Liver (tissue), 9 donors: Measurements from ENCODE around the gene KANSL3. TPM values are rescaled to one million over a fixed set of nuclear protein-coding genes. Genes with fewer than 3 reads are reported as not detected.

Experiments used
- DNase-seq: peaks from one replicate; pipeline ENCODE4 v3.0.0-alpha.2; 2017; ENCODE audit warnings: low spot score
- H3K27ac ChIP-seq, 2 donors: one replicate each; pipeline ENCODE4 v1.7.0; 2013; ENCODE audit warnings: inconsistent platforms in 2 of 2, low read length in 2 of 2, control low read depth in 1 of 2, low read depth in 1 of 2, mild to moderate bottlenecking in 1 of 2
- H3K27me3 ChIP-seq, 4 donors: one replicate each; pipeline versions ENCODE4 v1.6.1 to v1.7.0; 2013; ENCODE audit warnings: low read length in 3 of 4, inconsistent platforms in 1 of 4, mild to moderate bottlenecking in 1 of 4, moderate library complexity in 1 of 4; ENCODE audit not compliant: control insufficient read depth in 4 of 4, insufficient read depth in 4 of 4
- H3K36me3 ChIP-seq, 4 donors: one replicate each; pipeline versions ENCODE4 v1.6.1 to v1.7.0; 2013; ENCODE audit warnings: low read length in 3 of 4, mild to moderate bottlenecking in 3 of 4, low read depth in 1 of 4, moderate library complexity in 1 of 4; ENCODE audit not compliant: control insufficient read depth in 4 of 4, insufficient read depth in 3 of 4
- H3K4me1 ChIP-seq, 4 donors: one replicate each; pipeline versions ENCODE4 v1.6.1 to v1.7.0; 2013; ENCODE audit warnings: low read length in 3 of 4, mild to moderate bottlenecking in 3 of 4, moderate library complexity in 1 of 4; ENCODE audit not compliant: control insufficient read depth in 4 of 4, insufficient read depth in 4 of 4
- H3K4me3 ChIP-seq, 3 donors: one replicate each; pipeline versions ENCODE4 v1.6.1 to v1.7.0; 2013; ENCODE audit warnings: low read length in 3 of 3, control low read depth in 1 of 3, low read depth in 1 of 3, mild to moderate bottlenecking in 1 of 3
- H3K9ac ChIP-seq, 2 donors: one replicate each; pipeline ENCODE4 v1.7.0; 2013; ENCODE audit warnings: low read length in 2 of 2, mild to moderate bottlenecking in 2 of 2, moderate library complexity in 2 of 2, control low read depth in 1 of 2, low read depth in 1 of 2
- H3K9me3 ChIP-seq, 4 donors: one replicate each; pipeline versions ENCODE4 v1.6.1 to v1.7.0; 2013; ENCODE audit warnings: low read length in 3 of 4; ENCODE audit not compliant: control insufficient read depth in 4 of 4
- EGR1 ChIP-seq, 2 donors: IDR thresholded peaks; 2 replicates each; pipeline ENCODE4 v1.6.1; 2016 to 2018; ENCODE audit warnings: antibody characterized with exemption in 2 of 2, low read depth in 2 of 2
- FOXA1 ChIP-seq: IDR thresholded peaks from 2 replicates; pipeline ENCODE4 v1.6.1; 2016; ENCODE audit warnings: antibody characterized with exemption
- FOXA2 ChIP-seq: IDR thresholded peaks from 2 replicates; pipeline ENCODE4 v1.6.1; 2016; ENCODE audit warnings: antibody characterized with exemption
- GABPA ChIP-seq, 2 donors: IDR thresholded peaks in 1 of 2; conservative IDR thresholded peaks in 1 of 2; 2 replicates each; pipeline ENCODE4 v1.6.1; 2016; ENCODE audit warnings: antibody characterized with exemption in 2 of 2, mild to moderate bottlenecking in 1 of 2, moderate library complexity in 1 of 2
- HNF4A ChIP-seq, 2 donors: conservative IDR thresholded peaks; 2 replicates each; pipeline ENCODE4 v1.6.1; 2016; ENCODE audit warnings: antibody characterized with exemption in 2 of 2, mild to moderate bottlenecking in 2 of 2
- HNF4G ChIP-seq: IDR thresholded peaks from 2 replicates; pipeline ENCODE4 v1.6.1; 2016; ENCODE audit warnings: antibody characterized with exemption
- NR2F2 ChIP-seq: IDR thresholded peaks from 2 replicates; pipeline ENCODE4 v1.6.1; 2016; ENCODE audit warnings: antibody characterized with exemption
- RAD21 ChIP-seq, 2 donors: IDR thresholded peaks; 2 replicates each; pipeline ENCODE4 v1.6.1; 2016; ENCODE audit warnings: antibody characterized with exemption in 2 of 2, mild to moderate bottlenecking in 2 of 2
- RXRA ChIP-seq, 2 donors: IDR thresholded peaks; 2 replicates each; pipeline ENCODE4 v1.6.1; 2017 to 2018; ENCODE audit warnings: antibody characterized with exemption in 2 of 2, mild to moderate bottlenecking in 1 of 2
- SP1 ChIP-seq: IDR thresholded peaks from 2 replicates; pipeline ENCODE4 v1.6.1; 2018; ENCODE audit warnings: antibody characterized with exemption, mild to moderate bottlenecking
- TAF1 ChIP-seq: conservative IDR thresholded peaks from 2 replicates; pipeline ENCODE4 v1.6.1; 2016; ENCODE audit warnings: antibody characterized with exemption, mild to moderate bottlenecking
- YY1 ChIP-seq: IDR thresholded peaks from 2 replicates; pipeline ENCODE4 v1.6.1; 2016; ENCODE audit warnings: antibody characterized with exemption, mild to moderate bottlenecking
- WGBS: extraction: QIAGEN DNeasy Blood & Tissue Kit; methylation state at CpG from one replicate; pipeline ENCODE4 v1.1.7; 2013; 5-methylcytosine and 5-hydroxymethylcytosine counted together
- polyA plus RNA-seq, 2 donors: library from polyadenylated mRNA; stranded (reverse) in 1 of 2; unstranded in 1 of 2; fragments of 200-250 nt in 1 of 2; fragments of >200 nt in 1 of 2; fragmentation: Nextera tagmentation in 1 of 2; extraction: Ambion mirVana in 1 of 2; gene quantifications; one replicate each; pipeline versions ENCODE4 v1.2.1 to v1.2.3, GENCODE V29; 2013 to 2015
- total RNA-seq, 2 donors: library from RNA; depleted of rRNA; stranded (reverse); fragments of >200 nt; gene quantifications; one replicate each; pipeline ENCODE4 v1.2.3, GENCODE V29; 2014
- TF ChIP-seq, protein P1 (sequence below): IDR thresholded peaks from 2 replicates; pipeline ENCODE4 v1.6.1; 2016; ENCODE audit warnings: antibody characterized with exemption
- TF ChIP-seq, protein P2 (sequence below): IDR thresholded peaks from 2 replicates; pipeline ENCODE4 v1.6.1; 2016; ENCODE audit warnings: antibody characterized with exemption
- TF ChIP-seq, protein P3 (sequence below): fragments of 150-350 bp; IDR thresholded peaks from 2 replicates; pipeline ENCODE4 v1.5.1; 2017; ENCODE audit warnings: improper control_type of control experiment, low read depth, low read length; ENCODE audit not compliant: missing input control
- TF ChIP-seq, protein P4 (sequence below): IDR thresholded peaks from 2 replicates; pipeline ENCODE4 v1.6.1; 2016; ENCODE audit warnings: antibody characterized with exemption
- donor health status: healthy.
- donor health status: healthy.
- donor health status: healthy.
- donor health status: healthy.
- donor health status: healthy.

Gene KANSL3
- total and polyA plus RNA-seq, 4 donors: 8.3 to 30.5 (median 18.6) TPM

DNA sequence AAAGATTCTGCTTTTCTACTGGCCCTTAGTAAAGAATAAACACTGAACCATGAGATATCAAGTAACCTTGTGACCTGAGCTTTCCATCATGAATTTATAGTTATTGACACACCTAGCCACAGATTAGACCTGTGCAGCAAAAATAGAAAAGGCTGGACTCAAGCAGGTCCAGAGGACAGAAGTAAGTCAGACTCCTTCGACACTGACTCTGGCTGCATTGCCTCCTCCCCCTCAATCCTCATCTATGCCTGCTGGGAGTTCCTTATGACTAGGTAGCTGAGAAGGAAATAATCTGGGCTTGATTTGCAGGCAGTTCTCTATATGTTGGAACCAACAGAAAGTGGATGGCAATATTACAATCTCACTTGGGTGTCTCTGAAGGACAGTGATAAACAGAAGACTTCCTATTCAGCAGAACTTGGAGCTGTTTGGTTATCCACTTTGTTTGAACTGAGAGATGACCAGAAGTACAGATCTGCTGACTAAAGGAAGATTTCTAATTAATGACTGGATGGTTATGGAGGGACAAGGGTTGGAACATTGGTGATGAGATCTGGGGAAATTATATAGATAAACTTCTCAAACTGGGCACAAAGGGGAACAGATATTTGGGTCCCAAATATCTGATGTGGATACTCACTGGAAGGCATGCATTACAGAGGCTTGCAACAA lies 62.2 kb downstream of the KANSL3 start:
- DNase-seq: no peak
- 90% methylated on average over 1 of the region's 1 CpG for WGBS

DNA sequence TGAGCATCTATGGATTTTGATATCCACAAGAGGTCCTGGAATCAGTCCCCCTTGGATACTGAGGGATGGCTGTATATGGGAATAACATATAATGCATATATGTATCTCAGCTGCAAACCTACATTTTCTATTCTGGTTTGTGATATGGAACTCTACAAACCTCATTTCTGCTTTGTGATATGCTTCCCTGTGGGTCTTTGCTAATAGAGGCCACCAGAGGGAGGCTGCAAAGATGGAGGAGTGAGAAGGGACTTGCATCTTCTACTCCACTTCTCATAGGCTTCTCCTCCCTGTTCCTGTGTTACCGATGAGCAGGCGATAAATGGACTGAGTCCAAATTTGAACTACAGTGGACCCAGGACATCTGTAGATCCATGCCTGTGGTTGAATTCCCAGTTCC lies 63.7 kb downstream of the KANSL3 start:
- Histone ChIP-seq H3K4me3 (no peak overlapping the region), H3K9me3 (no peaks in the 10 kb centered on the region), H3K27ac (no peak overlapping the region), H3K36me3 (no peaks in the 10 kb centered on the region), H3K4me1 (no peaks in the 10 kb centered on the region), H3K27me3 (no peaks in the 10 kb centered on the region), H3K9ac (no peak overlapping the region)
- TF ChIP-seq HNF4G: no peak
- WGBS: 96% methylated on average over 2 of the region's 2 CpGs
- DNase-seq: no peak

More for the DNA sequence above, 62.2 kb downstream of the KANSL3 start:
- no peak overlapping the region for H3K9ac ChIP-seq
- no peaks in the 10 kb centered on the region for H3K9me3 ChIP-seq
- no peaks in the 10 kb centered on the region for H3K27me3 ChIP-seq
- H3K4me1 ChIP-seq: no peaks in the 10 kb centered on the region
- no peak for TF ChIP-seq NR2F2
- TF ChIP-seq FOXA1: no peak
- no peaks in the 10 kb centered on the region for H3K36me3 ChIP-seq
- no peak overlapping the region for H3K27ac ChIP-seq
- no peak overlapping the region for H3K4me3 ChIP-seq

DNA sequence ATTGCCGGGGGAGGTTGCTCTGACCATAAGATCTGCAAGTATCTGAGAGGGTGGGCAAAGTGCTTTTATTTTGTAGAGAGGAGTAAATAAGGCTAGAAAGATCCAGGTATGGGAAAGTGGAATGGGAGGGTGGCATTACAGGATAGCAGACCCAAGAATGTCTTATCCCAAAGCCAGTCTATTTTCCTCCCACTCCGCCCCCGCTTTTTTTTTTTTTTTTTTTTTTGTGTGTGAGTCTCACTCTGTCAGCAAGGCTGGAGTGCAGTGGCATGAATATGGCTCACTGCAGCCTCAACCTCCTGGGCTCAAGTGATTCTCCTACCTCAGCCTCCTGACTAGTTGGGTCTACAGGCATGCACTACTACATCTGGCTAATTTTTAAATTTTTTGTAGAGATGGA lies 70.0 kb downstream of the KANSL3 start:
- TF ChIP-seq, protein P1, sequence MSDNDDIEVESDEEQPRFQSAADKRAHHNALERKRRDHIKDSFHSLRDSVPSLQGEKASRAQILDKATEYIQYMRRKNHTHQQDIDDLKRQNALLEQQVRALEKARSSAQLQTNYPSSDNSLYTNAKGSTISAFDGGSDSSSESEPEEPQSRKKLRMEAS: no peak
- TF ChIP-seq, protein P2, sequence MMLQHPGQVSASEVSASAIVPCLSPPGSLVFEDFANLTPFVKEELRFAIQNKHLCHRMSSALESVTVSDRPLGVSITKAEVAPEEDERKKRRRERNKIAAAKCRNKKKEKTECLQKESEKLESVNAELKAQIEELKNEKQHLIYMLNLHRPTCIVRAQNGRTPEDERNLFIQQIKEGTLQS: no peak
- TF ChIP-seq GABPA (IDR thresholded peaks at IDR 0.05 in 1 of 2, conservative IDR thresholded peaks at IDR 0.05 in 1 of 2): no peak
- TF ChIP-seq FOXA2: no peak
- no peak for TF ChIP-seq HNF4G
- TF ChIP-seq SP1: no peak
- TF ChIP-seq TAF1: no peak
- no peak for TF ChIP-seq RAD21 (IDR thresholded peaks at IDR 0.05)
- TF ChIP-seq HNF4A (conservative IDR thresholded peaks at IDR 0.05): no peak
- TF ChIP-seq EGR1 (IDR thresholded peaks at IDR 0.05; ENCODE audit: low read depth in 2 of 2): no peak
- TF ChIP-seq RXRA (IDR thresholded peaks at IDR 0.05): no peak
- TF ChIP-seq NR2F2: no peak
- TF ChIP-seq, protein P3, sequence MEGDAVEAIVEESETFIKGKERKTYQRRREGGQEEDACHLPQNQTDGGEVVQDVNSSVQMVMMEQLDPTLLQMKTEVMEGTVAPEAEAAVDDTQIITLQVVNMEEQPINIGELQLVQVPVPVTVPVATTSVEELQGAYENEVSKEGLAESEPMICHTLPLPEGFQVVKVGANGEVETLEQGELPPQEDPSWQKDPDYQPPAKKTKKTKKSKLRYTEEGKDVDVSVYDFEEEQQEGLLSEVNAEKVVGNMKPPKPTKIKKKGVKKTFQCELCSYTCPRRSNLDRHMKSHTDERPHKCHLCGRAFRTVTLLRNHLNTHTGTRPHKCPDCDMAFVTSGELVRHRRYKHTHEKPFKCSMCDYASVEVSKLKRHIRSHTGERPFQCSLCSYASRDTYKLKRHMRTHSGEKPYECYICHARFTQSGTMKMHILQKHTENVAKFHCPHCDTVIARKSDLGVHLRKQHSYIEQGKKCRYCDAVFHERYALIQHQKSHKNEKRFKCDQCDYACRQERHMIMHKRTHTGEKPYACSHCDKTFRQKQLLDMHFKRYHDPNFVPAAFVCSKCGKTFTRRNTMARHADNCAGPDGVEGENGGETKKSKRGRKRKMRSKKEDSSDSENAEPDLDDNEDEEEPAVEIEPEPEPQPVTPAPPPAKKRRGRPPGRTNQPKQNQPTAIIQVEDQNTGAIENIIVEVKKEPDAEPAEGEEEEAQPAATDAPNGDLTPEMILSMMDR: no peak
- TF ChIP-seq, protein P4, sequence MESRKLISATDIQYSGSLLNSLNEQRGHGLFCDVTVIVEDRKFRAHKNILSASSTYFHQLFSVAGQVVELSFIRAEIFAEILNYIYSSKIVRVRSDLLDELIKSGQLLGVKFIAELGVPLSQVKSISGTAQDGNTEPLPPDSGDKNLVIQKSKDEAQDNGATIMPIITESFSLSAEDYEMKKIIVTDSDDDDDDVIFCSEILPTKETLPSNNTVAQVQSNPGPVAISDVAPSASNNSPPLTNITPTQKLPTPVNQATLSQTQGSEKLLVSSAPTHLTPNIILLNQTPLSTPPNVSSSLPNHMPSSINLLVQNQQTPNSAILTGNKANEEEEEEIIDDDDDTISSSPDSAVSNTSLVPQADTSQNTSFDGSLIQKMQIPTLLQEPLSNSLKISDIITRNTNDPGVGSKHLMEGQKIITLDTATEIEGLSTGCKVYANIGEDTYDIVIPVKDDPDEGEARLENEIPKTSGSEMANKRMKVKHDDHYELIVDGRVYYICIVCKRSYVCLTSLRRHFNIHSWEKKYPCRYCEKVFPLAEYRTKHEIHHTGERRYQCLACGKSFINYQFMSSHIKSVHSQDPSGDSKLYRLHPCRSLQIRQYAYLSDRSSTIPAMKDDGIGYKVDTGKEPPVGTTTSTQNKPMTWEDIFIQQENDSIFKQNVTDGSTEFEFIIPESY: no peak
- TF ChIP-seq YY1: no peak
- no peak overlapping the region for H3K9ac ChIP-seq
- no peak overlapping the region for H3K27ac ChIP-seq
- 91% methylated on average over 3 of the region's 3 CpGs for WGBS
- H3K4me3 ChIP-seq: no peak overlapping the region
- H3K36me3 ChIP-seq: no peaks in the 10 kb centered on the region
- no peaks in the 10 kb centered on the region for H3K4me1 ChIP-seq
- H3K9me3 ChIP-seq: no peaks in the 10 kb centered on the region
- DNase-seq: no peak
- no peaks in the 10 kb centered on the region for H3K27me3 ChIP-seq
